GM12865 (cell line): Measurements from ENCODE around the gene FAM162A.

Experiments used
- DNase-seq: peaks from one replicate; pipeline ENCODE4 v3.0.0; 2010; ENCODE audit warnings: low read depth
- H3K4me3 ChIP-seq: 2 replicates; pipeline ENCODE4 v1.5.1; 2011; ENCODE audit warnings: mild to moderate bottlenecking, low read depth, low read length, control low read depth
- TF ChIP-seq, protein P1 (sequence below): IDR thresholded peaks from 2 replicates; pipeline ENCODE4 v1.5.1; 2011; ENCODE audit warnings: low read length, control low read depth, low read depth, inconsistent platforms; ENCODE audit not compliant: insufficient read depth; ENCODE audit errors: missing control alignments

Gene FAM162A

GRCh38 chr3:122415762-122416654, 32.0 kb downstream of the FAM162A start, which contains the start of gene WDR5B:
TSS of gene WDR5B (minus strand) at chr3:122416062. CDS start at chr3:122415528, 534 bp downstream.
- peak within 1 kb of the TSS; percentile 75 for H3K4me3 ChIP-seq
- TF ChIP-seq, protein P1, sequence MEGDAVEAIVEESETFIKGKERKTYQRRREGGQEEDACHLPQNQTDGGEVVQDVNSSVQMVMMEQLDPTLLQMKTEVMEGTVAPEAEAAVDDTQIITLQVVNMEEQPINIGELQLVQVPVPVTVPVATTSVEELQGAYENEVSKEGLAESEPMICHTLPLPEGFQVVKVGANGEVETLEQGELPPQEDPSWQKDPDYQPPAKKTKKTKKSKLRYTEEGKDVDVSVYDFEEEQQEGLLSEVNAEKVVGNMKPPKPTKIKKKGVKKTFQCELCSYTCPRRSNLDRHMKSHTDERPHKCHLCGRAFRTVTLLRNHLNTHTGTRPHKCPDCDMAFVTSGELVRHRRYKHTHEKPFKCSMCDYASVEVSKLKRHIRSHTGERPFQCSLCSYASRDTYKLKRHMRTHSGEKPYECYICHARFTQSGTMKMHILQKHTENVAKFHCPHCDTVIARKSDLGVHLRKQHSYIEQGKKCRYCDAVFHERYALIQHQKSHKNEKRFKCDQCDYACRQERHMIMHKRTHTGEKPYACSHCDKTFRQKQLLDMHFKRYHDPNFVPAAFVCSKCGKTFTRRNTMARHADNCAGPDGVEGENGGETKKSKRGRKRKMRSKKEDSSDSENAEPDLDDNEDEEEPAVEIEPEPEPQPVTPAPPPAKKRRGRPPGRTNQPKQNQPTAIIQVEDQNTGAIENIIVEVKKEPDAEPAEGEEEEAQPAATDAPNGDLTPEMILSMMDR, result no peak
- DNase-seq, result peak; percentile 99

DNA sequence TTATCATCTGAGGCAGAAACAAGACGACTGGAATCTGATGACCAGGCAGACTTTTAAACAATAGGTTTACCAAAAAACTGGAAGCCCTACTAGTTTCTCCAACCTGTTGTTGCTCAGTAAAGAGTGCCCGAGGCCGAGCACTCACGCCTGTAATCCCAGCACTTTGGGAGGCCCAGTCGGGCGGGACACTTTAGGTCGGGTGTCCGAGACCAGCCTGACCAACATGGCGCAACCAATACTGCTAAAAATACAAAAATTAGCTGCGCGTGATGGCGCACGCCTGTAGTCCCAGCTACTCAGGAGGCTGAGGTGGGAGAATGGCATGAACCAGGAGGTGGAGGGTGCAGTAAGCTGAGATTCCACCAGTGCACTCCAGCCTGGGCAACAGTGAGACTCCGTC, 33.0 kb downstream of the FAM162A start:
- DNase-seq, result no peak
- H3K4me3 ChIP-seq, result peak overlapping the region; percentile 75
- TF ChIP-seq, protein P1, result no peak

DNA sequence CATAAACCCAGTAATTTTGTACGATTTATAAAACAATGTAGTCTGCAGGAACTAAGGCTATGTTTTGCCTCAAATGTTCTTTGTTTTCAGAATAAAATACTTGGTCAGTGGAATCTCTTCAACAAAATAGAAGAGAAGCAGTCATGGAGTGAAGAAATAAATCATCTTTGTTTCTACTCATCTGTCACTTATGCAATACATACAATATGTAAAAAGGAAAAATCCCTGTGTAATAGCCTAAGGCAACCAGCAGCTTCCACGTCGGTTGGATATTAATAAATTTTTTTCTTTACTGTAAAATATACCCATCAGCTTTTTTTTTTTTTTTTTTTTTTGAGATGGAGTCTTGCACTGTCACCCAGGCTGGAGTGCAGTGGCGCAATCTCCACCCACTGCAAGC, 37.1 kb downstream of the FAM162A start:
- no peak for DNase-seq
- no peak overlapping the region for H3K4me3 ChIP-seq
- TF ChIP-seq, protein P1, result no peak

DNA sequence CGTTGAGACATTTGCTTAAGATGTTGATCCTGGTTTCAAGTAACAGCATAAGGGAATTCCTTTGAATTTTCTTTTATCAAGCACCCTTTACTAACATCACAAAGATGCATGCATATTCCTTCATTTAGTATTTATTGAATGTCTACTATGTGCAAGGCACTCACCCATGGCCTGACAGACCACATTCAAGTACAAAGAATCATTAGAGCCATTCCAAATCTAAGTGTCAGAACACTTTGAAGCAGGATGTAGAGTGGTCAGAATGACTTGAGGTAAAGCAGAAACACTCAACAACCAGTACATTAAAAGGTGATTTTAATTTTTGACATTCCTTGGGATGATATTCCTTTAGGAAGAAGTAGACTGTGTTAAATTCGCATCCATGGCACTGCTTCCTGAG, 37.9 kb downstream of the FAM162A start:
- no peak overlapping the region for H3K4me3 ChIP-seq
- no peak for DNase-seq
- TF ChIP-seq, protein P1, result no peak

GRCh38 chr3:122427857-122428471, 44.0 kb downstream of the FAM162A start:
- DNase-seq, result peak; percentile 13
- no peak overlapping the region for H3K4me3 ChIP-seq
- TF ChIP-seq, protein P1, result no peak

DNA sequence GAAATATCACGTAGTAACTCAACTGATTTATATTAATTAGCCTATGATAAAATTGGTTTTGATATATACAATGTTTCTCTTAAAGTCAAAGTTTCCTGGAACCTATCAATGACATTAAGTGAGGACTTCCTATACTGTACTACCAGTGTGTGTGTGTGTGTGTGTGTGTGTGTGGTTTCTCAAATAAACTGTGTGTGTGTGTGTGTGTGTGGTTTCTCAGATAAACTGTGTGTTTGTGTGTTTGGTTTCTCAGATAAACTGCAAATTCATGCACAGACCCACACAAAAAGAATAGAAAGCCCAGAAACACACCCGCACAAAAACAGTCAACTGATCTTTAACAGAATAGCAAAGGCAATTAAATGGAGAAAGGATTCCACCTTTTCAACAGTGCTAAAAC, 46.4 kb downstream of the FAM162A start:
- TF ChIP-seq, protein P1, result no peak
- H3K4me3 ChIP-seq, result no peak overlapping the region
- no peak for DNase-seq
